CD14-positive monocyte (primary cell): ENCODE measurements around the gene KSR1. TPM values are rescaled to one million over a fixed set of nuclear protein-coding genes. Genes with fewer than 3 reads are reported as not detected.
A peak's percentile ranks its signal among the peaks of the same experiment; 100 is the strongest.

Source experiments
- DNase-seq, 3 donors: peaks; one replicate each; pipeline ENCODE4 v3.0.0-alpha.2; 2011 to 2022
- H2AFZ ChIP-seq: 2 replicates; pipeline ENCODE4 v1.6.0; 2012; ENCODE audit warnings: mild to moderate bottlenecking, low read depth, low read length, inconsistent platforms; ENCODE audit not compliant: insufficient read depth, poor library complexity, severe bottlenecking
- H3K27ac ChIP-seq, 2 donors: 1 replicate in 1 of 2; 2 replicates in 1 of 2; pipeline ENCODE4 v1.5.1; 2012 to 2013; ENCODE audit warnings: low read length in 2 of 2, control low read depth in 1 of 2, inconsistent platforms in 1 of 2, low read depth in 1 of 2, mild to moderate bottlenecking in 1 of 2
- H3K27me3 ChIP-seq, 2 donors: one replicate each; pipeline versions ENCODE4 v1.6.0 to v1.6.1; 2011 to 2013; ENCODE audit warnings: low read length in 2 of 2; ENCODE audit not compliant: control insufficient read depth in 2 of 2, insufficient read depth in 2 of 2
- H3K36me3 ChIP-seq, 2 donors: replicated peaks in 1 of 2; 1 replicate in 1 of 2; 2 replicates in 1 of 2; pipeline versions ENCODE4 v1.5.1 to v1.6.1; 2012 to 2013; ENCODE audit warnings: low read length in 2 of 2, control low read depth in 1 of 2, inconsistent platforms in 1 of 2, mild to moderate bottlenecking in 1 of 2; ENCODE audit not compliant: insufficient read depth in 2 of 2, control insufficient read depth in 1 of 2
- H3K4me1 ChIP-seq, 2 donors: 1 replicate in 1 of 2; 2 replicates in 1 of 2; pipeline versions ENCODE4 v1.5.1 to v1.6.1; 2012 to 2013; ENCODE audit warnings: low read length in 2 of 2, control low read depth in 1 of 2, inconsistent platforms in 1 of 2, mild to moderate bottlenecking in 1 of 2, moderate library complexity in 1 of 2; ENCODE audit not compliant: insufficient read depth in 2 of 2, control insufficient read depth in 1 of 2
- H3K4me2 ChIP-seq: replicated peaks from 2 replicates; pipeline ENCODE3; 2012; ENCODE audit warnings: low read length, moderate library complexity, mild to moderate bottlenecking; ENCODE audit not compliant: poor library complexity, severe bottlenecking; ENCODE audit errors: extremely low read depth
- H3K4me3 ChIP-seq, 3 experiments: fragments of 200-600 bp in 1 of 3; sonication (generic) in 1 of 3; replicated peaks in 1 of 3; 1 replicate in 2 of 3; 2 replicates in 1 of 3; pipeline ENCODE4 v1.5.1; 2011 to 2013; ENCODE audit warnings: low read length in 3 of 3, mild to moderate bottlenecking in 3 of 3, control low read depth in 2 of 3, low read depth in 2 of 3, inconsistent platforms in 1 of 3, moderate library complexity in 1 of 3
- H3K79me2 ChIP-seq: 2 replicates; pipeline ENCODE4 v1.6.0; 2012; ENCODE audit warnings: mild to moderate bottlenecking, control low read depth, inconsistent platforms, low read length, moderate library complexity; ENCODE audit not compliant: insufficient read depth
- H3K9ac ChIP-seq: 2 replicates; pipeline ENCODE4 v1.6.0; 2017; ENCODE audit warnings: low read length, mild to moderate bottlenecking; ENCODE audit not compliant: insufficient read depth, poor library complexity, severe bottlenecking
- H3K9me3 ChIP-seq, 2 donors: replicated peaks in 1 of 2; 1 replicate in 1 of 2; 2 replicates in 1 of 2; pipeline versions ENCODE4 v1.5.1 to v1.6.1; 2012 to 2013; ENCODE audit warnings: low read length in 2 of 2, control low read depth in 1 of 2; ENCODE audit not compliant: control insufficient read depth in 1 of 2, insufficient read depth in 1 of 2
- H4K20me1 ChIP-seq: 2 replicates; pipeline ENCODE4 v1.6.0; 2012; ENCODE audit warnings: mild to moderate bottlenecking, low read length, control low read depth, moderate library complexity; ENCODE audit not compliant: insufficient read depth
- H3K27ac Mint-ChIP-seq, 7 donors: one replicate each; pipeline ENCODE4 v1.8.0; 2020; ENCODE audit warnings: mild to moderate bottlenecking in 7 of 7, mixed read lengths in 7 of 7, moderate library complexity in 6 of 7, inconsistent platforms in 2 of 7
- H3K27me3 Mint-ChIP-seq, 3 donors: one replicate each; pipeline ENCODE4 v1.8.0; 2021 to 2022; ENCODE audit warnings: low read depth in 3 of 3, mild to moderate bottlenecking in 3 of 3, mixed read lengths in 3 of 3, moderate library complexity in 3 of 3, inconsistent platforms in 1 of 3
- H3K36me3 Mint-ChIP-seq, 2 donors: one replicate each; pipeline ENCODE4 v1.8.0; 2020; ENCODE audit warnings: mixed read lengths in 2 of 2, inconsistent platforms in 1 of 2, mild to moderate bottlenecking in 1 of 2
- H3K4me1 Mint-ChIP-seq: one replicate; pipeline ENCODE4 v1.8.0; 2020; ENCODE audit warnings: mild to moderate bottlenecking, mixed read lengths
- H3K4me3 Mint-ChIP-seq, 2 donors: one replicate each; pipeline ENCODE4 v1.8.0; 2020; ENCODE audit warnings: mild to moderate bottlenecking in 2 of 2, mixed read lengths in 2 of 2, moderate library complexity in 1 of 2
- H3K9me3 Mint-ChIP-seq, 7 donors: one replicate each; pipeline ENCODE4 v1.8.0; 2020 to 2022; ENCODE audit warnings: mixed read lengths in 7 of 7, mild to moderate bottlenecking in 6 of 7, moderate library complexity in 6 of 7, inconsistent platforms in 2 of 7
- CTCF ChIP-seq: fragments of 200-600 bp; IDR thresholded peaks from one replicate; pipeline ENCODE4 v1.8.0; 2022; ENCODE audit warnings: antibody characterized with exemption, mild to moderate bottlenecking
- WGBS: methylation state at CpG from one replicate; pipeline ENCODE4 v1.1.5; 2013; ENCODE audit warnings: missing lambda C conversion rate; ENCODE audit not compliant: insufficient coverage; 5-methylcytosine and 5-hydroxymethylcytosine counted together
- intact Hi-C, 2 donors: fragments of 100-400 bp; cut with micrococcal nuclease; formaldehyde crosslinking; loops; one replicate each; pipeline versions ENCODE4 v1.15.0 to v1.15.1; 2023
- polyA plus RNA-seq, 3 donors: library from polyadenylated mRNA; depleted of rRNA in 1 of 3; unstranded in 2 of 3; stranded (reverse) in 1 of 3; fragments of 300-500 nt in 2 of 3; fragments of >200 nt in 1 of 3; fragmentation: Illumina TruSeq in 2 of 3; gene quantifications; 1 replicate in 2 of 3; 2 replicates in 1 of 3; pipeline ENCODE4 v1.2.3, GENCODE V29; 2012 to 2021

Gene KSR1
- polyA plus RNA-seq, 3 donors: 1.2 to 111 (median 4.2) TPM

GRCh38 chr17:27545562-27546229, 89.4 kb downstream of the KSR1 start:
- no peak for TF ChIP-seq CTCF
- Histone ChIP-seq H4K20me1 (peaks cover 98% of the 10 kb centered on the region), H3K9ac (no peak overlapping the region), H3K79me2 (peaks cover 75% of the 10 kb centered on the region), H3K9me3 (no peaks in the 10 kb centered on the region), H2AFZ (no peak overlapping the region), H3K4me3 (no peak overlapping the region), H3K4me1 (peaks cover 28 to 34% of the 10 kb centered on the region in 2 donors), H3K36me3 (peaks cover 0 to 5% of the 10 kb centered on the region in 2 donors), H3K4me2 (no peak overlapping the region), H3K27me3 (no peaks in the 10 kb centered on the region), H3K27ac (no peak overlapping the region)
- Mint-ChIP-seq H3K36me3 (peaks cover 10 to 20% of the 10 kb centered on the region in 2 donors), H3K27ac (peak overlapping the region in 2 of 7 donors; percentile 26 to 83), H3K27me3 (peaks cover 1 to 5% (median 5%) of the 10 kb centered on the region in 3 donors), H3K4me1 (peaks cover 55% of the 10 kb centered on the region), H3K9me3 (no peaks in the 10 kb centered on the region), H3K4me3 (peak overlapping the region in 1 of 2 donors; percentile 43)
- intact Hi-C loops: no loop called here
- DNase-seq: no peak
- 67% methylated on average over 6 of the region's 8 CpGs for WGBS

GRCh38 chr17:27546624-27547300, 90.5 kb downstream of the KSR1 start:
- H3K27me3 Mint-ChIP-seq: peaks cover 1 to 5% (median 3%) of the 10 kb centered on the region in 3 donors
- peaks cover 18 to 29% of the 10 kb centered on the region in 2 donors for H3K36me3 Mint-ChIP-seq
- TF ChIP-seq CTCF: no peak
- peaks cover 67% of the 10 kb centered on the region for H3K79me2 ChIP-seq
- no peak overlapping the region for H3K27ac ChIP-seq
- 91% methylated on average over 4 of the region's 7 CpGs for WGBS
- H2AFZ ChIP-seq: no peak overlapping the region
- no peaks in the 10 kb centered on the region for H3K27me3 ChIP-seq
- H3K9ac ChIP-seq: no peak overlapping the region
- peak overlapping the region in 2 of 7 donors; percentile 24 to 82 for H3K27ac Mint-ChIP-seq
- peaks cover 18 to 23% of the 10 kb centered on the region in 2 donors for H3K4me1 ChIP-seq
- H3K9me3 Mint-ChIP-seq: no peaks in the 10 kb centered on the region
- no peak for DNase-seq
- intact Hi-C loops: no loop called here
- peaks cover 44% of the 10 kb centered on the region for H3K4me1 Mint-ChIP-seq
- H3K36me3 ChIP-seq: peaks cover 3 to 15% of the 10 kb centered on the region in 2 donors
- no peak overlapping the region for H3K4me3 ChIP-seq
- H4K20me1 ChIP-seq: peaks cover 98% of the 10 kb centered on the region
- no peak overlapping the region for H3K4me2 ChIP-seq
- no peaks in the 10 kb centered on the region for H3K9me3 ChIP-seq
- no peak overlapping the region for H3K4me3 Mint-ChIP-seq
